Measurements from ENCODE around the gene ETNPPL. TPM values are rescaled to one million over a fixed set of nuclear protein-coding genes. Genes with fewer than 3 reads are reported as not detected.
A peak's percentile ranks its signal among the peaks of the same experiment; 100 is the strongest.

ETNPPL gene
- total RNA-seq: 1 to 10 TPM in 1 of 4 donors, not detected in 3; 2.2 TPM

GRCh38 chr4:108762559-108763225 lies at the start of gene ETNPPL:
TSS of gene ETNPPL (minus strand) at chr4:108763053. CDS start at chr4:108762898, 155 bp downstream.
- TF ChIP-seq POLR2A (IDR thresholded peaks at IDR 0.05): no peak
- TF ChIP-seq CTCF (IDR thresholded peaks at IDR 0.05 in 4 of 5, conservative IDR thresholded peaks at IDR 0.05 in 1 of 5): no peak
- intact Hi-C loops (cut with DNase I; ENCODE audit: low total_unique reads): no loop called here
- no peak within 1 kb of the TSS for H3K27ac ChIP-seq
- H3K36me3 ChIP-seq: no peaks in the 10 kb centered on the region
- peak within 1 kb of the TSS; percentile 56 to 63 (median 60) for H3K4me3 ChIP-seq
- DNase-seq (peak in 1 of 2 donors; percentile 28), ATAC-seq (peak in 1 of 2 donors; percentile 69)
- peaks cover 0 to 7% of the 10 kb centered on the region in 2 donors for H3K4me1 ChIP-seq
- no peaks in the 10 kb centered on the region for H3K9me3 ChIP-seq
- in situ Hi-C loops (cut with MboI; ENCODE audit: low sequenced_read_pairs in 4 of 4): no loop called here
- no peaks in the 10 kb centered on the region for H3K27me3 ChIP-seq

- DNase-seq (no peak), ATAC-seq (no peak)
- TF ChIP-seq CTCF (IDR thresholded peaks at IDR 0.05 in 4 of 5, conservative IDR thresholded peaks at IDR 0.05 in 1 of 5) (no peak), POLR2A (IDR thresholded peaks at IDR 0.05) (no peak)
- in situ Hi-C loops (cut with MboI; ENCODE audit: low sequenced_read_pairs in 4 of 4) (no loop called here), intact Hi-C loops (cut with DNase I; ENCODE audit: low total_unique reads) (no loop called here)
- no peaks in the 10 kb centered on the region for H3K9me3 ChIP-seq
- no peaks in the 10 kb centered on the region for H3K27me3 ChIP-seq
- H3K27ac ChIP-seq: no peak overlapping the region
- H3K4me3 ChIP-seq: no peak overlapping the region
- no peaks in the 10 kb centered on the region for H3K36me3 ChIP-seq
- no peaks in the 10 kb centered on the region for H3K4me1 ChIP-seq
Measured at GRCh38 chr4:108811486-108811885, 48.6 kb upstream of the ETNPPL start.

DNA sequence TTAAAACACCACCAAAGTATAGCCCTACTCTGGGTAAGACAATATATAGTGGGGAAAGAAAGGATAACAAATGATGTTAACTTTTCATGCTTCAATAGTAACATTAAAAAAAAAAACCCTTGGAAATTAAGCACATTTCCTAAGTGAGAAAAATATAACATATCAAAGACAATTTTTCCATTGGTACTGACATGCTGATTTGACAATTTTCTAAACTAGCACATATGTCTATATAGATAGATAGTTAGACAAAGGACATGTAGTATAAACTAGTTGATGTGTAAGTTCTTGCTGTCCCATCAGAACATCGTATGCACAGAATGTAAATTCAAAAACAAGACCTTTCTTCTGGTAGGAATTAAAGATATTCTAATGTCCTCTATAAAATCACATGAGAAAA lies 47.2 kb upstream of the ETNPPL start:
- Histone ChIP-seq H3K9me3 (no peaks in the 10 kb centered on the region), H3K36me3 (no peaks in the 10 kb centered on the region), H3K4me1 (no peaks in the 10 kb centered on the region), H3K4me3 (no peak overlapping the region), H3K27ac (no peak overlapping the region), H3K27me3 (no peaks in the 10 kb centered on the region)
- ATAC-seq (no peak), DNase-seq (no peak)
- intact Hi-C loops (cut with DNase I; ENCODE audit: low total_unique reads) (no loop called here), in situ Hi-C loops (cut with MboI; ENCODE audit: low sequenced_read_pairs in 4 of 4) (no loop called here)
- TF ChIP-seq POLR2A (IDR thresholded peaks at IDR 0.05) (no peak), CTCF (IDR thresholded peaks at IDR 0.05 in 4 of 5, conservative IDR thresholded peaks at IDR 0.05 in 1 of 5) (no peak)

DNA sequence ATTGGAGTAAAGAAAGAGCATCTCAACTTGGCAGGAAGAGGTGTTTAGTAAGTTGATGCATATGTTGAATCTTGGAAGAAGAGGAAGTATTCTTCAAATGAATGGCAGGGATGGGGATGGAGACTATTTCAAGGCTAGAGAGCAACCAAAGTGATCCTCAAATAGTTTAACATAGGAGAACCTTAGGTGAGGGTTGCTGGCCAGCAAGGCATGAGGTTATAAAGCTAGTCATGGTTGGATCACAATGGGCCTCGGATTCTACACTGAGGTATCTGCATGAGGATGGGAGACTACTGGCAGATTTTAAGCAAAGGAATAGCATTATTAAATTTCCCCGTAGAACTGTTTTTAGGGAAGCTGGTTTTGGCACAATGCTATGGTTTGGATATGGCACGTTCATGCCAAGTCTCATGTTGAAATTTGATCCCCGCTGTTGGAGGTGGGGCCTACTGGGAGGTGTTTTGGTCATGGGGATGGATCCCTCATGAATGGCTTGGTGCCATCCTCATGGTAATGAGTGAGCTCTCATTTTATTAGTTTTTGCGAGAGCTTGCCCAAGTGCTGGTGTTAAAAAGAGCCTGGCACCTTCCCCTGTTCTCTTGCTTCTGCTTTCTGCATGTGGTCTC lies 41.9 kb upstream of the ETNPPL start:
- H3K36me3 ChIP-seq: no peaks in the 10 kb centered on the region
- H3K27ac ChIP-seq: no peak overlapping the region
- H3K27me3 ChIP-seq: no peaks in the 10 kb centered on the region
- in situ Hi-C loops (cut with MboI; ENCODE audit: low sequenced_read_pairs in 4 of 4): no loop called here
- H3K9me3 ChIP-seq: no peaks in the 10 kb centered on the region
- no peaks in the 10 kb centered on the region for H3K4me1 ChIP-seq
- no peak overlapping the region for H3K4me3 ChIP-seq
- intact Hi-C loops (cut with DNase I; ENCODE audit: low total_unique reads): no loop called here
- DNase-seq (no peak), ATAC-seq (no peak)
- no peak for TF ChIP-seq POLR2A (IDR thresholded peaks at IDR 0.05)
- TF ChIP-seq CTCF (IDR thresholded peaks at IDR 0.05 in 4 of 5, conservative IDR thresholded peaks at IDR 0.05 in 1 of 5): no peak
